Measurements from ENCODE around the gene UCK1. TPM values are rescaled to one million over a fixed set of nuclear protein-coding genes. Genes with fewer than 3 reads are reported as not detected.

The UCK1 gene
- total RNA-seq, 4 donors from 2014 or later = 22.0 to 35.1 (median 25.4) TPM

- no peak overlapping the region for H3K4me3 ChIP-seq (ENCODE audit: low read depth, poor library complexity, severe bottlenecking)
- WGBS, 2 donors = 89 to 94% methylated on average over 15 of the region's 15 CpGs
- TF ChIP-seq CTCF (IDR thresholded peaks at IDR 0.05) (no peak), POLR2A (IDR thresholded peaks at IDR 0.05) (no peak)
- DNase-seq (ENCODE audit: low spot score in 2 of 2) = no peak
- intact Hi-C loops (cut with DNase I; ENCODE audit: low total_unique reads) = no loop called here
Observed at GRCh38 chr9:131484560-131485185, 46.4 kb downstream of the UCK1 start.

GRCh38 chr9:131484051-131484445, 47.0 kb downstream of the UCK1 start:
- 90 to 91% methylated on average over 6 to 7 of the region's 7 CpGs for WGBS, 2 donors
- H3K4me3 ChIP-seq (ENCODE audit: low read depth, poor library complexity, severe bottlenecking) = no peak overlapping the region
- TF ChIP-seq CTCF (IDR thresholded peaks at IDR 0.05) (no peak), POLR2A (IDR thresholded peaks at IDR 0.05) (no peak)
- no peak for DNase-seq (ENCODE audit: low spot score in 2 of 2)
- intact Hi-C loops (cut with DNase I; ENCODE audit: low total_unique reads) = no loop called here

GRCh38 chr9:131483319-131484050, 47.6 kb downstream of the UCK1 start:
- no peak for DNase-seq (ENCODE audit: low spot score in 2 of 2)
- intact Hi-C loops (cut with DNase I; ENCODE audit: low total_unique reads) = no loop called here
- WGBS, 2 donors = 65 to 75% methylated on average over 9 of the region's 9 CpGs
- no peak for TF ChIP-seq CTCF (IDR thresholded peaks at IDR 0.05)
- TF ChIP-seq POLR2A (IDR thresholded peaks at IDR 0.05) = no peak
- no peak overlapping the region for H3K4me3 ChIP-seq (ENCODE audit: low read depth, poor library complexity, severe bottlenecking)

GRCh38 chr9:131482343-131483006, 48.6 kb downstream of the UCK1 start:
- intact Hi-C loops (cut with DNase I; ENCODE audit: low total_unique reads) = no loop called here
- no peak for DNase-seq (ENCODE audit: low spot score in 2 of 2)
- TF ChIP-seq POLR2A (IDR thresholded peaks at IDR 0.05) = no peak
- TF ChIP-seq CTCF (IDR thresholded peaks at IDR 0.05) = no peak
- WGBS, 2 donors = 72 to 81% methylated on average over 24 of the region's 24 CpGs
- no peak overlapping the region for H3K4me3 ChIP-seq (ENCODE audit: low read depth, poor library complexity, severe bottlenecking)

GRCh38 chr9:131481441-131482342, 49.4 kb downstream of the UCK1 start:
- 57 to 61% methylated on average over 17 to 19 of the region's 19 CpGs for WGBS, 2 donors
- peak in 1 of 2 donors; percentile 64 for DNase-seq (ENCODE audit: low spot score in 2 of 2)
- intact Hi-C loops (cut with DNase I; ENCODE audit: low total_unique reads) = no loop called here
- TF ChIP-seq CTCF (IDR thresholded peaks at IDR 0.05) (no peak), POLR2A (IDR thresholded peaks at IDR 0.05) (no peak)
- no peak overlapping the region for H3K4me3 ChIP-seq (ENCODE audit: low read depth, poor library complexity, severe bottlenecking)

Data from lower leg skin (tissue), 4 donors.